ENCODE measurements around the gene RMRP. TPM values are rescaled to one million over a fixed set of nuclear protein-coding genes. Genes with fewer than 3 reads are reported as not detected.

The RMRP gene
- total and polyA plus RNA-seq, 10 of the 15 experiments (the other 5 are each of a cell fraction or from before 2014, with no cell fraction given): 12.0 to 42,450 (median 6,418) TPM; not detected in 4

- H3K4me3 ChIP-seq: no peak overlapping the region
- CTCF ChIA-PET: interaction anchor here (0.6 to 13.5 kb wide), 27 partner anchors 10 to 185 kb away, joined by 3 to 227 read pairs (median 7); partner anchors contain the start of genes CA9, CREB3, HINT2 and SIT1
- H3K9me3 ChIP-seq (replicated peaks; ENCODE audit: control insufficient read depth, insufficient read depth, low read length): no peaks in the 10 kb centered on the region
- no peaks in the 10 kb centered on the region for H4K20me1 ChIP-seq (ENCODE audit: control insufficient read depth, insufficient read depth)
- intact Hi-C loops (cut with micrococcal nuclease; ENCODE audit: unreplicated experiment) (no loop called here), in situ Hi-C loops (cut with MboI) (no loop called here)
- ATAC-seq (no peak), FAIRE-seq (no peak), DNase-seq (ENCODE audit: low read depth, low spot score) (no peak)
- TF ChIP-seq RAD21 (IDR thresholded peaks at IDR 0.05; ENCODE audit: insufficient read depth, low read depth, low read length): peak; percentile 34; the same call in 1 of the 2 replicates
- no peak for TF ChIP-seq IRF5 (IDR thresholded peaks at IDR 0.05; ENCODE audit: borderline replicate concordance)
- TF ChIP-seq POLR2A (IDR thresholded peaks at IDR 0.05; ENCODE audit: low read depth, low read length): peak; percentile 29; the same call in 1 of the 2 replicates
- peak; percentile 21 to 59 (median 32); a peak in 4 of 6 replicates for TF ChIP-seq CTCF (IDR thresholded peaks at IDR 0.05 in 2 of 3, conservative IDR thresholded peaks at IDR 0.05 in 1 of 3; ENCODE audit: control insufficient read depth in 2 of 3, extremely low read depth in 1 of 3, insufficient read depth in 1 of 3, low read depth in 3 of 3, low read length in 3 of 3)
- TF ChIP-seq ATF7 (IDR thresholded peaks at IDR 0.05; ENCODE audit: low read depth): no peak
- no peak for TF ChIP-seq RCOR1 (conservative IDR thresholded peaks at IDR 0.05; ENCODE audit: low read depth, low read length)
- TF ChIP-seq IRF4 (IDR thresholded peaks at IDR 0.05; ENCODE audit: low read depth, low read length): no peak
- TF ChIP-seq SRF (IDR thresholded peaks at IDR 0.05; ENCODE audit: low read depth in 2 of 2, low read length in 2 of 2): 0 out of 4 replicates have a peak, but pooled peaks of 1 of the 2 experiments have one; percentile 9
- 0 out of 2 replicates have a peak, but pooled peaks have one; percentile 9 for TF ChIP-seq SMC3 (IDR thresholded peaks at IDR 0.05; ENCODE audit: borderline replicate concordance, low read length)
- TF ChIP-seq SMARCA5 (IDR thresholded peaks at IDR 0.05): no peak
- peak in 1 of 2 experiments; percentile 38; a peak in 2 of 4 replicates for TF ChIP-seq IKZF2 (IDR thresholded peaks at IDR 0.05)
- no peak for TF ChIP-seq PAX8 (IDR thresholded peaks at IDR 0.05)
- SMC1A ChIA-PET (ENCODE audit: uncharacterized antibody, unreplicated experiment): interaction anchor here (0.7 to 12.5 kb wide), 20 partner anchors 9 to 221 kb away, joined by 3 to 145 read pairs (median 3); partner anchors contain the start of genes CREB3, SIT1, SPAG8 and TLN1
- 64% methylated on average over 9 of the region's 9 CpGs for WGBS (ENCODE audit: insufficient coverage, insufficient replicate concordance, low lambda C conversion rate, missing lambda C conversion rate)
- no peaks in the 10 kb centered on the region for H3K27me3 ChIP-seq (replicated peaks in 1 of 2; ENCODE audit: control insufficient read depth in 2 of 2, insufficient read depth in 2 of 2, low read length in 1 of 2)
- H3K9ac ChIP-seq (ENCODE audit: control insufficient read depth, insufficient read depth, low read length): no peak overlapping the region
- POLR2A ChIA-PET: interaction anchor here (0.7 to 10.9 kb wide), 12 partner anchors 12 to 154 kb away, joined by 3 to 163 read pairs (median 4); partner anchors contain the start of genes CREB3, HINT2, SIT1 and SPAG8
- H3K36me3 ChIP-seq (ENCODE audit: control insufficient read depth in 2 of 2, insufficient read depth in 2 of 2, low read length in 1 of 2): peaks cover 6 to 9% of the 10 kb centered on the region in 2 experiments; a peak in 3 of 4 replicates
- peaks cover 43% of the 10 kb centered on the region for H3K79me2 ChIP-seq (ENCODE audit: control insufficient read depth, insufficient read depth, low read length)
- no peak overlapping the region for H2AFZ ChIP-seq (ENCODE audit: control insufficient read depth, low read depth, low read length)
- RAD21 ChIA-PET (ENCODE audit: unreplicated experiment): interaction anchor here (0.6 to 9.7 kb wide), 10 partner anchors 13 to 163 kb away, joined by 3 to 95 read pairs (median 7); partner anchors contain the start of genes CREB3, GBA2, RGP1 and SIT1
- H3K4me1 ChIP-seq (ENCODE audit: control insufficient read depth, insufficient read depth, low read length): peaks cover 39% of the 10 kb centered on the region
- H3K27ac ChIP-seq (ENCODE audit: control insufficient read depth, insufficient read depth): peak overlapping the region; percentile 45
- H3K4me2 ChIP-seq (ENCODE audit: control insufficient read depth, insufficient read depth): no peak overlapping the region; the same call in 1 of the 2 replicates
- BruUV-seq (replicated peaks): no TSS peak
These were observed 3.2 kb upstream of the RMRP start for GRCh38 chr9:35660966-35661415.
